Measurements from ENCODE around the gene AZIN2.
"Not testable (repeated sequence)": the region's sequence is repeated elsewhere in the genome, so short reads cannot be mapped to it uniquely, and the experiment has no call there.

The AZIN2 gene

DNA sequence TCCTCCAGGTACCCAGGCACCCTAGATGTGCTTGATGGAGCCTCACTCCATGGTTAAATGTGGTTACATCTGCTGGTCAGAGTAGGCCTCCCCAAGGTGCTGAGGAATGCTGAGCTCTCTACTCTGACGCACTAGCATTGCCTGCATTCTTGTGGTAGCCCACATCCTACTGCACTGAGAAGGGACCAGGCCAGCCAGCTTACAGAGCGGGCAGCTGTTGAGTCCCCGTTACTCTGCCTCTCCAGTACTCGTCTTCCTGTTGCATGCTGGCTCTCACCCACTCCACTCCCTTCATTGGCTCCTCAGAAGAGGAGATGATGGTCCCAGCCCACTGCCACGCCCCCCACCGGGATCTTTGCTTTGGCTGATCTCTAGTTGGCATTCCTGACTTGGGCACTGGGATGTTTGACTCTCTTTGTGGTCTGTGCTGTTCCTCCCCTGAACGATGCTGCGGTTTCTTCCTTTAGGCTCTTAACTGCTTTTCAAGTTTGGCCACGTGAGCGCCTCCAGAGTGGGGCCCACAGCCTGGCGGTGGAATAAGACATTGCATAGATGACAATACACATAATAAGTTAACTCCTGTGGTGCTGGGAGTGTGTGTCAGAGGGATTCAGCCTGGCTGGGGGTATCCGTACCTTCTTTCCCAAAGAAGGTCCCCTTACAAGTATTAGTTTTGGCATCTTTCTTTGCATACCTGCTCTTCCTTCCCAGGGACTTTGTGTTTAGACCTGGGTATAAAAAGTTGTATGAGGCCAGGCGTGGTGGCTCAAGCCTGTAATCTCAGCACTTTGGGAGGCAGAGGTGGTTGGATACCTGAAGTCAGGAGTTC, 18.6 kb downstream of the AZIN2 start:
- POLR2A ChIA-PET = interaction anchor here (1.0 to 2.5 kb wide), 5 partner anchors 13 to 82 kb away, joined by 3 to 18 read pairs (median 10); partner anchors contain the start of genes AZIN2 and TRIM62
- DNase-seq (ENCODE audit: low read depth, low spot score) = peak; percentile 100
- TF ChIP-seq, protein P1, sequence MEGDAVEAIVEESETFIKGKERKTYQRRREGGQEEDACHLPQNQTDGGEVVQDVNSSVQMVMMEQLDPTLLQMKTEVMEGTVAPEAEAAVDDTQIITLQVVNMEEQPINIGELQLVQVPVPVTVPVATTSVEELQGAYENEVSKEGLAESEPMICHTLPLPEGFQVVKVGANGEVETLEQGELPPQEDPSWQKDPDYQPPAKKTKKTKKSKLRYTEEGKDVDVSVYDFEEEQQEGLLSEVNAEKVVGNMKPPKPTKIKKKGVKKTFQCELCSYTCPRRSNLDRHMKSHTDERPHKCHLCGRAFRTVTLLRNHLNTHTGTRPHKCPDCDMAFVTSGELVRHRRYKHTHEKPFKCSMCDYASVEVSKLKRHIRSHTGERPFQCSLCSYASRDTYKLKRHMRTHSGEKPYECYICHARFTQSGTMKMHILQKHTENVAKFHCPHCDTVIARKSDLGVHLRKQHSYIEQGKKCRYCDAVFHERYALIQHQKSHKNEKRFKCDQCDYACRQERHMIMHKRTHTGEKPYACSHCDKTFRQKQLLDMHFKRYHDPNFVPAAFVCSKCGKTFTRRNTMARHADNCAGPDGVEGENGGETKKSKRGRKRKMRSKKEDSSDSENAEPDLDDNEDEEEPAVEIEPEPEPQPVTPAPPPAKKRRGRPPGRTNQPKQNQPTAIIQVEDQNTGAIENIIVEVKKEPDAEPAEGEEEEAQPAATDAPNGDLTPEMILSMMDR (IDR thresholded peaks at IDR 0.05; ENCODE audit: insufficient read depth, low read length, missing control alignments) = peak; percentile 70
- H3K4me3 ChIP-seq (ENCODE audit: low read depth, low read length) = no peak overlapping the region
- CTCF ChIA-PET = interaction anchor here (0.6 to 8.7 kb wide), 5 partner anchors 11 to 167 kb away, joined by 3 to 185 read pairs (median 3); partner anchors contain the start of gene AZIN2

DNA sequence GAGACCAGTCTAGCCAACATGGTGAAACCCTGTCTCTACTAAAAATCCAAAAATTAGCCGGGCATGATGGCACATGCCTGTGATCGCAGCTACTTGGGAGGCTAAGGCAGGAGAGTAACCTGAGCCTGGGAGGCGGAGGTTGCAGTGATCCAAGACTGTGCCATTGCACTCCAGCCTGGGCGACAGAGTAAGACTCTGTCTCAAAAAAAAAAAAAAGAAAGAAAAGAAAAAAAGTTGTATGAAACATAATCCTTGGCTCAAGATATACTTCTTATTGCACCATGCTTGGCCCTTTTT, 19.1 kb downstream of the AZIN2 start:
- not testable (repeated sequence) for H3K4me3 ChIP-seq (ENCODE audit: low read depth, low read length); DNase-seq (ENCODE audit: low read depth, low spot score)
- ChIA-PET POLR2A (interaction anchor here (2.5 kb wide), 1 partner anchor 27 kb away, joined by 18 read pairs; no protein-coding TSS in a partner anchor), CTCF (interaction anchor here (1.1 to 7.5 kb wide), 4 partner anchors 26 to 168 kb away, joined by 3 to 66 read pairs (median 3); no protein-coding TSS in a partner anchor)

DNA sequence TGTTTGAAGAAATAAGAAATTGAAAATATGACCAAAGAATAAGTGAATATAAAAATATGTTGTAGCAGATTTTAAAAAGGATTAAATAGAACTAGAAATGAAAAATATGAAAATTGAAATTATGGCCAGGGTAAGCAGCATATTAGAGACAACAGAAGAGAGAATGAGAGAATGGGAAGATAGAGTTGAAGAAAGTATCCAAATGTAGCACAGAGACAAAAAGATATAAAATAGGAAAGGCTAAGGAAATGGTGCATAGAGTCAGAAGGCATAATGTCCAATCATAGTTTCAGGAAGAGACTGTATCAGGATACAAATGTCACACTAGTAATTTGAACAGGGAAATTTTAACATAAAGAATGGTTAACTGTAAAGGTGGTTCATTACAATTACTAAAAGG, 29.5 kb downstream of the AZIN2 start:
- no peak overlapping the region for H3K4me3 ChIP-seq (ENCODE audit: low read depth, low read length)
- ChIA-PET CTCF (interaction anchor here (1.1 to 2.2 kb wide), 6 partner anchors 11 to 188 kb away, joined by 3 to 12 read pairs (median 4); no protein-coding TSS in a partner anchor), POLR2A (no interaction called here)
- no peak for DNase-seq (ENCODE audit: low read depth, low spot score)
- TF ChIP-seq, protein P1 (IDR thresholded peaks at IDR 0.05; ENCODE audit: insufficient read depth, low read length, missing control alignments) = no peak

DNA sequence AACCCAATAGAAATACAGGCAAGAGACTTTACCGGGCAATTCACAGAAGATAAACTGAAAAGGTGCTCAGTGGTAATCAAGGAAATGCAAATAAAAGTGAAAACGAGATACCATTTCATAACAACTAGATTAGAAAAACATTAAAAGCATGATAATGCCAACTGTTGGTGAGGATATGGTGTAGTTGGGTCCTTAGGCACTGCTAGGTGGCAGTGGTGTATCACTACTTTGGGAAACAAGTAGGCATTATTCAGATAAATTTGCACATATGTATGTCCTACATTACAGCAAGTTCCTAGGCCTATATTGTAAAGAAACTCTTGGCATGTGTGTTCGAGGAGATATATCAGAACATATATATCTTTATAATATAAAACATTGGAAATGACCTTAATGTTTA, 31.0 kb downstream of the AZIN2 start:
- ChIA-PET POLR2A (no interaction called here), CTCF (no interaction called here)
- no peak for DNase-seq (ENCODE audit: low read depth, low spot score)
- TF ChIP-seq, protein P1 (IDR thresholded peaks at IDR 0.05; ENCODE audit: insufficient read depth, low read length, missing control alignments) = peak; percentile 26
- no peak overlapping the region for H3K4me3 ChIP-seq (ENCODE audit: low read depth, low read length)

DNA sequence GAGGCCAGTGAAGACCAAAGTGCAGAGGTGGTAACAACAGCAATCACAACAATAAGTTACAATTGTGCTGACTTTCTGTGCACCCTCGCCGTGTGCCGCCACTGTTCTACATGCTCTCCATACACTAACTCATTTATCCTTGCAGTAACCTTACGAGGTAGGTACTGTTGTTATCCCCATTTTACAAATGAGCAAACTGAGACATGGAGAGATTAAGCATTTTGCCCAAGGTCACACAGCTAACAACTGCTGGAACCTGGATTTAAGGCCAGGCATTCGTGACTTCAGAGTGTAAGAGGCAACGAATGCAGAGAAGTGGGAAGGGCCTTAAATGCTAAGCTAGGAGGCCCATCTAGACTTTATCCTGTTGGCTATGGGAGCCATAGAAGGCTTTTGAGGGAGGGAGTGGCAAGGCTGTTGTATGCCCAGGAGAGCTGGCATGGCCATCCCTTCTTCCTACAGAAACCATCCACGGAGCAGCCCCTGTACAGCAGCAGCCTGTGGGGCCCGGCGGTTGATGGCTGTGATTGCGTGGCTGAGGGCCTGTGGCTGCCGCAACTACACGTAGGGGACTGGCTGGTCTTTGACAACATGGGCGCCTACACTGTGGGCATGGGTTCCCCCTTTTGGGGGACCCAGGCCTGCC, 36.6 kb downstream of the AZIN2 start:
- no peak for DNase-seq (ENCODE audit: low read depth, low spot score)
- no peak overlapping the region for H3K4me3 ChIP-seq (ENCODE audit: low read depth, low read length)
- ChIA-PET CTCF (interaction anchor here (1.2 to 1.9 kb wide), 5 partner anchors 8 to 353 kb away, joined by 3 to 10 read pairs (median 5); no protein-coding TSS in a partner anchor), POLR2A (no interaction called here)
- TF ChIP-seq, protein P1 (IDR thresholded peaks at IDR 0.05; ENCODE audit: insufficient read depth, low read length, missing control alignments) = no peak

DNA sequence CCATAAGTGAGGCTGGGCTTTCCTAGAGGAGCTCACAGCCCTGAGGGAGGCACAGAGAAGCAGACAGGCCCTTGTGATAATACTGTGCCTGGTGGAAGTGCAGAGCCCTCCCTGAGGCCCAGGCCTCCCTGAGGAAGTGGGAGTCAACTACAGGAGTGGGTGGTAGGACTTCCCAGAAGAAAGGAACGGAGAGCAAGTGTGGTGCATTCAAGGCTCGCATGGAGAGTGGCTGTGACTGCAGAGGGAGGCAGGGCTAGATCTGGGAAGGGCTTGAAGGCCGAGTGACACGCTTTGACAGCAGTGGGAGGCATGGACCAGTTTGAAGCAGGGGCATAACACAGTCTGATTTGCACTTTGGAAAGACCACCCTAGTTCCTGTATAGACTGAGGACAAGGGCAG, 37.3 kb downstream of the AZIN2 start:
- ChIA-PET POLR2A (no interaction called here), CTCF (interaction anchor here (1.2 to 1.9 kb wide), 3 partner anchors 9 to 352 kb away, joined by 5 to 10 read pairs (median 5); no protein-coding TSS in a partner anchor)
- H3K4me3 ChIP-seq (ENCODE audit: low read depth, low read length) = no peak overlapping the region
- no peak for DNase-seq (ENCODE audit: low read depth, low spot score)
- TF ChIP-seq, protein P1 (IDR thresholded peaks at IDR 0.05; ENCODE audit: insufficient read depth, low read length, missing control alignments) = no peak

Data from AG04449 (cell line).